Naive thymus-derived CD8-positive, alpha-beta T cell (primary cell): Measurements from ENCODE around the gene LRRC8C. TPM values are rescaled to one million over a fixed set of nuclear protein-coding genes. Genes with fewer than 3 reads are reported as not detected.
A peak's percentile ranks its signal among the peaks of the same experiment; 100 is the strongest.

Experiments
- ATAC-seq, 2 donors: fragments of 150-1000 bp; cut with Tn5 transposase in 1 of 2; sonication (Bioruptor Pico), chemical (Tn5 transposase) in 1 of 2; 1 replicate in 1 of 2; 2 replicates in 1 of 2; pipeline ENCODE4 v1.10.0; 2021; ENCODE audit warnings: mild to moderate bottlenecking in 2 of 2, moderate library complexity in 2 of 2
- POLR2A ChIA-PET: fragments of 350-600 bp; sonication (Branson Sonifier 250); formaldehyde crosslinking; loops from one replicate; lab custom pipeline; 2021; ENCODE audit warnings: antibody characterized with exemption; lab: Charles Lee
- DNase-seq, 10 donors: peaks; one replicate each; pipeline versions ENCODE4 v3.0.0 to v3.0.0-alpha.2; 2020 to 2022
- H3K27ac Mint-ChIP-seq, 10 donors: one replicate each; pipeline ENCODE4 v1.8.0; 2020 to 2022; ENCODE audit warnings: mild to moderate bottlenecking in 10 of 10, mixed read lengths in 10 of 10, moderate library complexity in 4 of 10, inconsistent platforms in 1 of 10
- H3K27me3 Mint-ChIP-seq, 5 donors: one replicate each; pipeline ENCODE4 v1.8.0; 2021 to 2022; ENCODE audit warnings: mixed read lengths in 5 of 5
- H3K36me3 Mint-ChIP-seq, 3 donors: one replicate each; pipeline ENCODE4 v1.8.0; 2020 to 2022; ENCODE audit warnings: mixed read lengths in 3 of 3, mild to moderate bottlenecking in 2 of 3, inconsistent platforms in 1 of 3
- H3K4me1 Mint-ChIP-seq, 4 donors: one replicate each; pipeline ENCODE4 v1.8.0; 2021 to 2022; ENCODE audit warnings: mixed read lengths in 4 of 4
- H3K4me3 Mint-ChIP-seq, 10 donors: one replicate each; pipeline ENCODE4 v1.8.0; 2020 to 2022; ENCODE audit warnings: mild to moderate bottlenecking in 10 of 10, mixed read lengths in 10 of 10, moderate library complexity in 6 of 10, inconsistent platforms in 1 of 10
- H3K9me3 Mint-ChIP-seq, 9 donors: one replicate each; pipeline ENCODE4 v1.8.0; 2020 to 2022; ENCODE audit warnings: mixed read lengths in 9 of 9, mild to moderate bottlenecking in 3 of 9, inconsistent platforms in 1 of 9, moderate library complexity in 1 of 9
- polyA plus RNA-seq, 3 donors: library from polyadenylated mRNA; unstranded; fragments of 300-500 nt; fragmentation: Illumina TruSeq; gene quantifications; one replicate each; pipeline ENCODE4 v1.2.3, GENCODE V29; 2021
- total RNA-seq, 8 experiments: library from RNA in 2 of 8; stranded (reverse) in 2 of 8; gene quantifications; one replicate each; pipeline ENCODE4 v1.2.3 and lab custom pipeline; 2021 to 2026

LRRC8C gene
- total and polyA plus RNA-seq, 5 experiments from 2014 or later, result 10.0 to 53.3 (median 19.2) TPM

GRCh38 chr1:89608319-89608983 is 24.5 kb upstream of the LRRC8C start:
- Mint-ChIP-seq H3K27ac (peak overlapping the region; percentile 94 to 100 (median 99)), H3K36me3 (no peaks in the 10 kb centered on the region)

DNA sequence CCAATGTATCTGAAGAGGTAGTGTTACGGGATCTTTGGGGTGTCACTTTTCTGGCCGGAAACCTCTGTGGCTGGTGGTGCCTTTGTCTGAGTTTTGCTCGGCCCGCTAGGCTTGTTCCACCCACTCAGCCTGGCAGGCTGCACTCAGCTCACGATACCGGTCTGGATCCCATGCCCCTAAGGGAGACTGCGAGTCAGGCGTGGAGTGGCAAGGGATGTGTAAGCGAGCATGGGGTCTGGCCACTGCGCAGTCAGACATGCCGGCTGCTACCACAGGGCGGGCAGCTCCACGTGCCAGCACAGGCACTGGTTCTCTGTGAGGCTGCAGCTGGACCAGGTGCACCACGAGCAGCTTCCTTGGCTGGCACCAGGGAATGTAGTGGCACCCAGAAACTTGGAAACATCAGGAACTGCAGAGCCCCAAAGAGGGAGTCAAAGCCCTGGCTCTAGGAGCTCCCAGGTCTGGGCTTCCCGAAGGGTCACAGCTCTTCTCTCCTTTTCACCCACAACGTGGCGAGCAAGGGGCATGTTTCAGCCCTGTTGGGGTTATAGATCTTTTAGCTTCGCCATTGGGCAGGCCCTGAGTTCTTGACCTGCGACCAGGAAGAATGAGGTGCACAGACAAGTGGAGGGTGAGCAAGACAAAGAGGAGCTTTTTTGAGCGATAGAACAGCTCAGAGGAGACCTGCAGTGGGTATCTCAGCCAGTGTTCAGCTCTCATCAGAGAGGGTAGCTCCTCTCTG is 23.8 kb upstream of the LRRC8C start:
- Mint-ChIP-seq H3K36me3 (no peaks in the 10 kb centered on the region), H3K27ac (peak overlapping the region; percentile 94 to 100 (median 99)), H3K4me1 (peaks cover 30 to 92% (median 89%) of the 10 kb centered on the region in 4 donors), H3K4me3 (peak overlapping the region; percentile 76 to 95 (median 90)), H3K9me3 (no peaks in the 10 kb centered on the region), H3K27me3 (no peaks in the 10 kb centered on the region)
- ATAC-seq (peak; percentile 10 to 21), DNase-seq (peak; percentile 25 to 80 (median 56))
- POLR2A ChIA-PET, result interaction anchor here (0.6 to 13.2 kb wide), 25 partner anchors 8 to 717 kb away, joined by 3 to 329 read pairs (median 5); partner anchors contain the start of genes GTF2B, LRRC8B, LRRC8C and LRRC8D

More at GRCh38 chr1:89608319-89608983, 24.5 kb upstream of the LRRC8C start:
- Mint-ChIP-seq H3K4me1 (peaks cover 32 to 95% (median 92%) of the 10 kb centered on the region in 4 donors), H3K9me3 (no peaks in the 10 kb centered on the region), H3K4me3 (peak overlapping the region; percentile 76 to 95 (median 90)), H3K27me3 (no peaks in the 10 kb centered on the region)
- ATAC-seq (peak; percentile 49 to 66), DNase-seq (peak; percentile 42 to 89 (median 75))
- POLR2A ChIA-PET, result interaction anchor here (0.6 to 13.2 kb wide), 28 partner anchors 8 to 719 kb away, joined by 3 to 329 read pairs (median 4); partner anchors contain the start of genes GBP2, GTF2B, LRRC8B and LRRC8C

- ATAC-seq (peak; percentile 0 to 1), DNase-seq (peak in 9 of 10 donors; percentile 16 to 69 (median 35))
- Mint-ChIP-seq H3K4me1 (peaks cover 31 to 92% (median 88%) of the 10 kb centered on the region in 4 donors), H3K9me3 (no peaks in the 10 kb centered on the region), H3K27ac (peak overlapping the region; percentile 94 to 100 (median 99)), H3K36me3 (no peaks in the 10 kb centered on the region), H3K27me3 (no peaks in the 10 kb centered on the region), H3K4me3 (peak overlapping the region; percentile 76 to 95 (median 90))
- POLR2A ChIA-PET, result interaction anchor here (0.6 to 13.2 kb wide), 16 partner anchors 10 to 639 kb away, joined by 3 to 329 read pairs (median 16); partner anchors contain the start of genes LRRC8B, LRRC8C and LRRC8D
Measured at GRCh38 chr1:89609781-89610456, 23.0 kb upstream of the LRRC8C start.

GRCh38 chr1:89610457-89611011 is 22.4 kb upstream of the LRRC8C start:
- H3K4me3 Mint-ChIP-seq, result peak overlapping the region; percentile 58 to 92 (median 84)
- H3K4me1 Mint-ChIP-seq, result peaks cover 25 to 92% (median 86%) of the 10 kb centered on the region in 4 donors
- H3K36me3 Mint-ChIP-seq, result no peaks in the 10 kb centered on the region
- peak overlapping the region; percentile 94 to 100 (median 99) for H3K27ac Mint-ChIP-seq
- no peaks in the 10 kb centered on the region for H3K27me3 Mint-ChIP-seq
- POLR2A ChIA-PET, result interaction anchor here (0.6 to 13.2 kb wide), 15 partner anchors 9 to 927 kb away, joined by 3 to 329 read pairs (median 15); partner anchors contain the start of genes LRRC8B, LRRC8C, LRRC8D and PKN2
- DNase-seq (peak; percentile 46 to 83 (median 64)), ATAC-seq (peak; percentile 35 to 41)
- H3K9me3 Mint-ChIP-seq, result no peaks in the 10 kb centered on the region

- peak; percentile 9 to 21 for ATAC-seq
- Mint-ChIP-seq H3K4me1 (peaks cover 26 to 92% (median 83%) of the 10 kb centered on the region in 4 donors), H3K36me3 (peaks cover 0 to 2% (median 0%) of the 10 kb centered on the region in 3 donors), H3K9me3 (no peaks in the 10 kb centered on the region), H3K27ac (peak overlapping the region; percentile 94 to 100 (median 99)), H3K4me3 (peak overlapping the region; percentile 49 to 92 (median 84)), H3K27me3 (no peaks in the 10 kb centered on the region)
- POLR2A ChIA-PET, result interaction anchor here (0.7 to 13.2 kb wide), 22 partner anchors 8 to 306 kb away, joined by 3 to 329 read pairs (median 5); partner anchors contain the start of genes LRRC8B, LRRC8C and LRRC8D
- peak in 4 of 10 donors; percentile 23 to 61 (median 50) for DNase-seq
Measured at GRCh38 chr1:89611721-89612120, 21.2 kb upstream of the LRRC8C start.

DNA sequence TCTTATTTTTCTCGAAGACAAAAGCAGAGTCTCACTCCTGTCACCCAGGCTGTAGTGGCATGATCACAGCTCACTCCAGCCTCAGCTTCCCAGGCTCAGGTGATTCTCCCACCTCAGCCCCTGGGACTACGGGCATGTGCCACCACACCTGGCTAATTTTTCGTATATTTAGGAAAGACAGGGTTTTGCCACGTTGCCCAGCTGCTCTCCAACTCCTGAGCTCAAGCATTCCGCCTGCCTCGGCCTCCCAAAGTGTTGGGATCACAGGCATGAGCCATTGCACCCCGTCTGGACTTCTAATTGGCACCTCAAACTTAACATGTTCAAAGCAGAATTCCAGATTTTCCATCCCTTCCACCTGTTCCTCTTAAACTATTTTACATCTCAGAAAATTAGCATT is 19.0 kb upstream of the LRRC8C start:
- Mint-ChIP-seq H3K4me1 (peaks cover 29 to 84% (median 75%) of the 10 kb centered on the region in 4 donors), H3K9me3 (peaks cover under 1 to 12% (median 9%) of the 10 kb centered on the region in 9 donors), H3K27me3 (no peaks in the 10 kb centered on the region), H3K4me3 (peak overlapping the region in 4 of 10 donors; percentile 6 to 34 (median 10)), H3K36me3 (peaks cover 13 to 17% (median 13%) of the 10 kb centered on the region in 3 donors), H3K27ac (peak overlapping the region in 7 of 10 donors; percentile 4 to 99 (median 27))
- POLR2A ChIA-PET, result interaction anchor here (0.6 to 5.4 kb wide), 4 partner anchors 9 to 43 kb away, joined by 3 to 40 read pairs (median 8); partner anchors contain the start of gene LRRC8C
- DNase-seq (no peak), ATAC-seq (no peak)

- Mint-ChIP-seq H3K9me3 (peaks cover 1 to 12% (median 9%) of the 10 kb centered on the region in 9 donors), H3K4me3 (no peak overlapping the region), H3K27ac (peak overlapping the region in 8 of 10 donors; percentile 38 to 74 (median 58)), H3K27me3 (no peaks in the 10 kb centered on the region), H3K36me3 (peaks cover 13 to 19% (median 13%) of the 10 kb centered on the region in 3 donors), H3K4me1 (peaks cover 30 to 81% (median 70%) of the 10 kb centered on the region in 4 donors)
- DNase-seq, result no peak
- POLR2A ChIA-PET, result interaction anchor here (0.9 to 5.4 kb wide), 4 partner anchors 8 to 15 kb away, joined by 3 to 40 read pairs (median 12); partner anchors contain the start of gene LRRC8C
- no peak for ATAC-seq
Measured at GRCh38 chr1:89615676-89616598, 17.0 kb upstream of the LRRC8C start.

DNA sequence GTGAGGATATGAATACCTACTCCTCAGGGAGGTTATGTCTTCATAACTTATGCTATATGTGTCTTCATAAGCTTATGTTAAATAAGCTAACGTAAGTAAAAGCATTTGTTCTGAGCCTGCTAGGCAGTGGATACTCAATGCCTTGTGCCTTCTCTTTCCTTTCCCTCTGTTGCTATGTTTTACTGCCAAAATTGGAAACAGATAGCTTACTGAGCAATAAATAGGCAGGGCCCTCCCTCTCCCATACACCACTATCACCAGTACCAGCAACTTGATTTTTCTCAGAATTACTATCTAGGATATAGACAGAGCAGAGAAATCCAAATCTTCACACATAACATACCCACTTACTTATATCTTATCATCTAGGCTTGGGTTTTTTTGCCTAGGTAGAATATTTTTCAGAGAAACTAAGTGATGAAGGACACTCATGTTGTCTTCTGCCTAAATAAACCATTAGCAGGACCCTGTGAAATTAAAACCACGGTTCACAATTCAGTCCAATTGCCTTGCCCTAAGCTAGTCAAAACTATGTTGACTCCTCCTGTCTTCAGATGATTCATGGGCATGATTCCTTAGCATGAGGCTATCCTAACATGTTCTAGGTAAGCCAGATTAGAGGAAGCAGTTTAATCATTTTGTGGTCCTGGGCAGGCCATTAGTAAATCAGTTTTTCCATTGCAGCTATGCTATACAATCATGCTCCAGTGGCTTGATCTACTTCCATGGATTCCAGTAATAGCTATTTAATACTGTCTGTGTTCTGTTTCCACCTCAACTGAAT is 15.9 kb upstream of the LRRC8C start:
- Mint-ChIP-seq H3K4me1 (peaks cover 29 to 78% (median 68%) of the 10 kb centered on the region in 4 donors), H3K4me3 (no peak overlapping the region), H3K27me3 (no peaks in the 10 kb centered on the region), H3K9me3 (peaks cover 1 to 12% (median 9%) of the 10 kb centered on the region in 9 donors), H3K36me3 (peaks cover 13 to 19% (median 13%) of the 10 kb centered on the region in 3 donors), H3K27ac (peak overlapping the region in 7 of 10 donors; percentile 28 to 74 (median 58))
- no peak for ATAC-seq
- DNase-seq, result no peak
- POLR2A ChIA-PET, result interaction anchor here (0.8 to 5.4 kb wide), 5 partner anchors 9 to 146 kb away, joined by 3 to 40 read pairs (median 12); partner anchors contain the start of gene LRRC8C

DNA sequence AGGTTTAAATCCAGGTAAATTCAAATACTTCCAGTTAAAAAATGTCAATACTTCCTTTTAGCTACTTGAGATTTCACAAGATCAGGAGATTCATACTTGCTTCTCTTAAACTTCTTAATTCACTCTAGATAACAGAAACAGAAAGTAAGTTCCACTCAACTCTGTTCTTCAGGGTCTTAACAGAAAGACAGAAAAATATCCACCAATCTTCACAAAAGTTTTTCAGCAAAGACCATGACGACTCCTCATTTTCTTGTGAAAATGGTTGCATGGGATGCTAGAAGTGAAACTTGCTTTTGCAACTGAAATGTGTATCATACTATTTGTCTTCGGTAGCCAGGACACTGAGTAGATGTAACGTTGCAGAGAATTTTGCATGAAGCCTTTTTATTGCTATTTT is 12.3 kb upstream of the LRRC8C start:
- Mint-ChIP-seq H3K36me3 (peaks cover 13 to 27% (median 21%) of the 10 kb centered on the region in 3 donors), H3K9me3 (peaks cover 1 to 12% (median 9%) of the 10 kb centered on the region in 9 donors), H3K4me3 (peak overlapping the region in 8 of 10 donors; percentile 15 to 77 (median 51)), H3K27ac (peak overlapping the region in 9 of 10 donors; percentile 4 to 88 (median 75)), H3K27me3 (no peaks in the 10 kb centered on the region), H3K4me1 (peaks cover 23 to 60% (median 53%) of the 10 kb centered on the region in 4 donors)
- POLR2A ChIA-PET, result interaction anchor here (0.6 to 3.0 kb wide), 6 partner anchors 9 to 145 kb away, joined by 3 to 26 read pairs (median 5); no protein-coding TSS in a partner anchor
- DNase-seq, result no peak
- ATAC-seq, result peak in 1 of 2 donors; percentile 50
